ENCODE data around the gene SMURF1. TPM values are rescaled to one million over a fixed set of nuclear protein-coding genes. Genes with fewer than 3 reads are reported as not detected.

Gene SMURF1
- total RNA-seq, 1 donor from 2014 or later: 35.0 TPM

DNA sequence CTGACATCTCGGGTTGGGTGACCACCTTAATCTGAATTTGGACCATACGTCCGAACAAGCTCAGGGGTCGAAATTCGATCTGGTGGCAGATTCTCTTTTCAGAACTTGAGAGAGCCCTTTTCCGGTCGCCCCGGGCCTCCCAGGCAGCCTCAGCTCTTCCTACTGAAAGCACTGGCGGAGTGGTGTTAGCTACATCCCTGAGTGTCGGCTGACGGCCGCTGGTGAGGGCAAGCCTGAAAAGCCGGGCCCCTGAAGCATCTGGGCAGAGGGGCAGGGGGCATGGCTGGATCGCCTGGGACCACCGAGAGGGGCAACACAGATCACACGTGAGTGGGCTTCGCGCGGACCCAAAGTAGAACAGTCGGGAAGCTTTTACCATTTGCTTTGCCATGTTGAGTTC is 116.1 kb downstream of the SMURF1 start:
- DNase-seq: no peak

DNA sequence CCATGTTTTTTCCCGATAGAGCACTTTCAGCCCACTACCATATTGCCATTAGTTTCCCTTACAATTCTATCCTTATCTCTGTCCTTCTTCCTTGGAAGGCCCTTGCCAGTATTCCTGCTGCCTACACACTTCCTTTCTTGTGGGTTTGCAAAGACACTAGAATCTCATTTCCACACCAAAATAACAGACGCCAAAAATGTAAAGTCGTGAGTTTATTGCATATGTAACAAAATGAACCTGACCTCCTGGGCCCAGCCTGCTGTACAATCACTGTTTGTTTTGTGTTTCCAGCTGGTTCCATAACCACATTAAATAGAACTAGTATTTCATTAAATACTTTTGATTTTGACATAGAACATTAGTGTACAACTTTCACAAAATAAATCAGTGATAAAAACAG is 116.7 kb downstream of the SMURF1 start:
- H3K36me3 ChIP-seq: peaks cover 46% of the 10 kb centered on the region
- no peaks in the 10 kb centered on the region for H3K27me3 ChIP-seq
- no peak overlapping the region for H3K27ac ChIP-seq
- H3K9me3 ChIP-seq: no peaks in the 10 kb centered on the region
- intact Hi-C loops (cut with DNase I): no loop called here
- ATAC-seq (no peak), DNase-seq (no peak)
- no peak overlapping the region for H3K4me3 ChIP-seq
- TF ChIP-seq, protein P1, sequence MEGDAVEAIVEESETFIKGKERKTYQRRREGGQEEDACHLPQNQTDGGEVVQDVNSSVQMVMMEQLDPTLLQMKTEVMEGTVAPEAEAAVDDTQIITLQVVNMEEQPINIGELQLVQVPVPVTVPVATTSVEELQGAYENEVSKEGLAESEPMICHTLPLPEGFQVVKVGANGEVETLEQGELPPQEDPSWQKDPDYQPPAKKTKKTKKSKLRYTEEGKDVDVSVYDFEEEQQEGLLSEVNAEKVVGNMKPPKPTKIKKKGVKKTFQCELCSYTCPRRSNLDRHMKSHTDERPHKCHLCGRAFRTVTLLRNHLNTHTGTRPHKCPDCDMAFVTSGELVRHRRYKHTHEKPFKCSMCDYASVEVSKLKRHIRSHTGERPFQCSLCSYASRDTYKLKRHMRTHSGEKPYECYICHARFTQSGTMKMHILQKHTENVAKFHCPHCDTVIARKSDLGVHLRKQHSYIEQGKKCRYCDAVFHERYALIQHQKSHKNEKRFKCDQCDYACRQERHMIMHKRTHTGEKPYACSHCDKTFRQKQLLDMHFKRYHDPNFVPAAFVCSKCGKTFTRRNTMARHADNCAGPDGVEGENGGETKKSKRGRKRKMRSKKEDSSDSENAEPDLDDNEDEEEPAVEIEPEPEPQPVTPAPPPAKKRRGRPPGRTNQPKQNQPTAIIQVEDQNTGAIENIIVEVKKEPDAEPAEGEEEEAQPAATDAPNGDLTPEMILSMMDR (IDR thresholded peaks at IDR 0.05): no peak
- peaks cover 1% of the 10 kb centered on the region for H3K4me1 ChIP-seq

More for the DNA sequence above, 116.1 kb downstream of the SMURF1 start:
- intact Hi-C loops (cut with DNase I): no loop called here
- no peak overlapping the region for H3K27ac ChIP-seq
- peaks cover 52% of the 10 kb centered on the region for H3K36me3 ChIP-seq
- H3K27me3 ChIP-seq: no peaks in the 10 kb centered on the region
- no peak overlapping the region for H3K4me3 ChIP-seq
- TF ChIP-seq, protein P1 (IDR thresholded peaks at IDR 0.05): no peak
- ATAC-seq: peak; percentile 12
- H3K9me3 ChIP-seq: no peaks in the 10 kb centered on the region
- no peaks in the 10 kb centered on the region for H3K4me1 ChIP-seq

DNA sequence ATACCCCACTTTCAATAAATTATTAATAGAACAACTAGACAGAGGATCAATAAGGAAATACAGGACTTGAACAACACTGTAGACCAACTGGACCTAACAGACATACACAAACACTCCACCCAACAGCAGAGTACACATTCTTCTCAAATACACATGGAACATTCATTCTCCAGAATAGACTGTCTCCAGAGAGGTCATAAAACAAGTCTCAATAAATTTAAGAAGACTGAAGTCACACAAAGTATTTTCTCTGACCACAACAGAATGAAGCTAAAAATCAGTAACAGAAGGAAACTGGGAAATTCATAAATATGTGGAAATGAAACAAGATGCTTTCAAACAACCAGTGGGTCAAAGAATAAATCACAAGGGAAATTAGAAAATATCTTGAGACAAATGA is 119.8 kb downstream of the SMURF1 start:
- Histone ChIP-seq H3K27me3 (no peaks in the 10 kb centered on the region), H3K4me1 (peaks cover 10% of the 10 kb centered on the region), H3K4me3 (no peak overlapping the region), H3K27ac (no peak overlapping the region), H3K9me3 (no peaks in the 10 kb centered on the region), H3K36me3 (peaks cover 24% of the 10 kb centered on the region)
- TF ChIP-seq, protein P1 (IDR thresholded peaks at IDR 0.05): no peak
- intact Hi-C loops (cut with DNase I): no loop called here
- DNase-seq (no peak), ATAC-seq (no peak)

DNA sequence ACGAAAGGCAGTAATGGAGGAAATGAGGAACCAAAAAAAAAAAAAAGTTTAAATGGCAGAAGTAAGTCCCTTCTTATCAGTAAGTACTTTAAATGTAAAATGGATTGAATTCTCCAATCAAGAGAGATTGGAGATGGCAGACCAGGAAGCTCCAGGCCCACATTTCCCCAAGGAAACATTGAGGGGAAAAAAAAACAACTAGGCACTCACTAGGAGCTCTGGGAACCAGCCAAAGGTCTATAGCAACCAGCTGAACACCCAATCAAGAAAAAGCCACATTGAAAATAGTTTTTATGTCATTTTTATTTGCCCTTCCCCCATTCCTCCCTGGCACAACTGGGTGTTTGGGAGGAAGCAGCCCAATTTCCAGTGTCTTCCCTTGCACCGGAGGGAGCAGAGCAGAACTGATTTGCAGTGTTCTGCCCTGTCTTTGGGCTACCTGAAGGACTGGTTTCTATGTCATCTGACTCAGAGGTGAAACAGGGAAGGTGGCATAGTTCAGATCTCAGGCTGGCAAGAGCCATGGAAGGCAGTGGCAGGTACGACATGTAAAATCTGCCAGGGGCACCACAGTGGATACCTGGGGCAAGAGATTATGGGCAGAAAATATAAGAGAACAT is 121.9 kb downstream of the SMURF1 start:
- Histone ChIP-seq H3K27ac (no peak overlapping the region), H3K4me3 (no peak overlapping the region), H3K36me3 (peaks cover 10% of the 10 kb centered on the region), H3K27me3 (no peaks in the 10 kb centered on the region), H3K4me1 (peaks cover 10% of the 10 kb centered on the region), H3K9me3 (no peaks in the 10 kb centered on the region)
- TF ChIP-seq, protein P1 (IDR thresholded peaks at IDR 0.05): no peak
- peak; percentile 34 for ATAC-seq
- intact Hi-C loops (cut with DNase I): no loop called here
- DNase-seq: no peak

DNA sequence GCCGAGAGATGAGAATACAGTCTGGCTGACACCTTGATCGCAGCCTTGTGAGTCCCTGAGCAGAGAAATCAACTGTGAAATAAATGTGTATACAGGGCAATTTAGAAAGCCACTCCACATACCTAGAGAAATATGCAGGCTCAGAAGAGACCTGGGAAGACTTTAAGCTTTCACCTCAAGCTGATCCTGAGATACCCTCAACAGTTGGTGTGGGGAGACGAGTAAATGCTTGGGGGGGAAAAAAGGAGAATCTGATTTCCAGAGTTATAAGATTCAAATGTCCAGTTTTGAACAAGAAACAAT is 123.5 kb downstream of the SMURF1 start:
- no peak overlapping the region for H3K4me3 ChIP-seq
- intact Hi-C loops (cut with DNase I): no loop called here
- no peaks in the 10 kb centered on the region for H3K27me3 ChIP-seq
- H3K4me1 ChIP-seq: peaks cover 10% of the 10 kb centered on the region
- TF ChIP-seq, protein P1 (IDR thresholded peaks at IDR 0.05): no peak
- no peak for DNase-seq
- no peak overlapping the region for H3K27ac ChIP-seq
- peaks cover 19% of the 10 kb centered on the region for H3K36me3 ChIP-seq
- no peaks in the 10 kb centered on the region for H3K9me3 ChIP-seq
- peak; percentile 55 for ATAC-seq
